RWPE2 (cell line): Measurements from ENCODE around the gene HTR3D.

Experiments used
- ATAC-seq: fragments of 200-7000 bp; cut with Tn5 transposase; 3 replicates; pipeline ENCODE4 v1.9.1; 2021; ENCODE audit warnings: low read depth
- DNase-seq: peaks from one replicate; pipeline ENCODE4 v3.0.0-alpha.2; 2020; ENCODE audit warnings: low spot score
- H3K27ac ChIP-seq: fragments of 450-650 bp; 2 replicates; pipeline ENCODE4 v1.5.1; 2017; ENCODE audit warnings: mild to moderate bottlenecking; ENCODE audit not compliant: poor library complexity, severe bottlenecking
- H3K27me3 ChIP-seq: fragments of 250-450 bp; sonication (Bioruptor Pico); 2 replicates; pipeline ENCODE4 v1.5.1; 2021; ENCODE audit warnings: mild to moderate bottlenecking, moderate library complexity; ENCODE audit not compliant: insufficient read depth, poor library complexity, severe bottlenecking
- H3K36me3 ChIP-seq: fragments of 250-450 bp; sonication (Bioruptor Pico); 2 replicates; pipeline ENCODE4 v1.5.1; 2020; ENCODE audit warnings: low read depth, mild to moderate bottlenecking, moderate library complexity
- H3K4me1 ChIP-seq: fragments of 250-450 bp; sonication (Bioruptor Pico); 2 replicates; pipeline ENCODE4 v1.5.1; 2021; ENCODE audit warnings: mild to moderate bottlenecking, moderate library complexity; ENCODE audit not compliant: insufficient read depth, poor library complexity, severe bottlenecking
- H3K4me3 ChIP-seq: fragments of 250-450 bp; sonication (Bioruptor Pico); 2 replicates; pipeline ENCODE4 v1.5.1; 2021; ENCODE audit warnings: mild to moderate bottlenecking, moderate library complexity; ENCODE audit not compliant: severe bottlenecking
- H3K9me3 ChIP-seq: fragments of 250-450 bp; sonication (Bioruptor Pico); 2 replicates; pipeline ENCODE4 v1.5.1; 2021; ENCODE audit warnings: mild to moderate bottlenecking, moderate library complexity; ENCODE audit not compliant: severe bottlenecking
- TF ChIP-seq, protein P1 (sequence below): fragments of 450-650 bp; IDR thresholded peaks from one replicate; pipeline ENCODE4 v1.5.1; 2017; ENCODE audit warnings: mild to moderate bottlenecking, moderate library complexity; ENCODE audit not compliant: poor library complexity, severe bottlenecking

HTR3D gene, protein sequence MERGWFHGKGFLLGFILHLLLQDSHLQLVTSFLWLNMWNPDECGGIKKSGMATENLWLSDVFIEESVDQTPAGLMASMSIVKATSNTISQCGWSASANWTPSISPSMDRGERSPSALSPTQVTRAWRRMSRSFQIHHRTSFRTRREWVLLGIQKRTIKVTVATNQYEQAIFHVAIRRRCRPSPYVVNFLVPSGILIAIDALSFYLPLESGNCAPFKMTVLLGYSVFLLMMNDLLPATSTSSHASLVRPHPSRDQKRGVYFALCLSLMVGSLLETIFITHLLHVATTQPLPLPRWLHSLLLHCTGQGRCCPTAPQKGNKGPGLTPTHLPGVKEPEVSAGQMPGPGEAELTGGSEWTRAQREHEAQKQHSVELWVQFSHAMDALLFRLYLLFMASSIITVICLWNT

DNA sequence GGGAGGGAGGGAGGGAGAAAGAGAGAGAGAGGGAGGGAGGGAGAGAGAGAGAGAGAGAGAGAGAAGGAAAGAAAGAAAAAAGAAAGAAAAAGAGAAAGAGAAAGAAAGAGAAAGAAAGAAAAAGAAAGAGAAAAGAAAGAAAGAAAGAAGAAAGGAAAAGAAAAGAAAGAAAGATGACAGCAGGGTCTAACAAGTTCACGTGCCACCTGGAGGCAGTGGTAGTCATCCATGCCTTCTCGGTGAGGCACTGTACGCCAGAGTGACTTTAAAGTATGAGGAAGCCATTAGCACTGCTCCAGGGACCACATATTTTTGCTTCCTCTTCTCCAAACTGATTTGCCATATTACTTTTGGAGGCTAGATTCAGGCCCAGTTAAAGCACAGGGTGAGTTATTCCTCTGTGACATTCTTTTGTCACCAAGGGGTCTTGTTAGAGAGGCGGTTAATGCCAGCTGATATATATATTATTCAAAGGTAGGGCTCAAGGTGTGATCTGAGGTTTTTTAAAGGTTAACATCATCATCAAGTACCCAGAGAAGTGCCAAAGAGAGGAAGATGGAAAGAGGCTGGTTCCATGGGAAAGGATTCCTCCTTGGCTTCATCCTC lies at the start of gene HTR3D:
HTR3D (plus strand) TSS at position 556 of the 606 bp plus-strand sequence; CDS start at position 556, 0 bp downstream.
- Histone ChIP-seq H3K36me3 (no peaks in the 10 kb centered on the region), H3K27ac (no peak within 1 kb of the TSS), H3K27me3 (no peaks in the 10 kb centered on the region), H3K4me1 (no peaks in the 10 kb centered on the region), H3K4me3 (no peak within 1 kb of the TSS), H3K9me3 (no peaks in the 10 kb centered on the region)
- no peak for DNase-seq
- TF ChIP-seq, protein P1, sequence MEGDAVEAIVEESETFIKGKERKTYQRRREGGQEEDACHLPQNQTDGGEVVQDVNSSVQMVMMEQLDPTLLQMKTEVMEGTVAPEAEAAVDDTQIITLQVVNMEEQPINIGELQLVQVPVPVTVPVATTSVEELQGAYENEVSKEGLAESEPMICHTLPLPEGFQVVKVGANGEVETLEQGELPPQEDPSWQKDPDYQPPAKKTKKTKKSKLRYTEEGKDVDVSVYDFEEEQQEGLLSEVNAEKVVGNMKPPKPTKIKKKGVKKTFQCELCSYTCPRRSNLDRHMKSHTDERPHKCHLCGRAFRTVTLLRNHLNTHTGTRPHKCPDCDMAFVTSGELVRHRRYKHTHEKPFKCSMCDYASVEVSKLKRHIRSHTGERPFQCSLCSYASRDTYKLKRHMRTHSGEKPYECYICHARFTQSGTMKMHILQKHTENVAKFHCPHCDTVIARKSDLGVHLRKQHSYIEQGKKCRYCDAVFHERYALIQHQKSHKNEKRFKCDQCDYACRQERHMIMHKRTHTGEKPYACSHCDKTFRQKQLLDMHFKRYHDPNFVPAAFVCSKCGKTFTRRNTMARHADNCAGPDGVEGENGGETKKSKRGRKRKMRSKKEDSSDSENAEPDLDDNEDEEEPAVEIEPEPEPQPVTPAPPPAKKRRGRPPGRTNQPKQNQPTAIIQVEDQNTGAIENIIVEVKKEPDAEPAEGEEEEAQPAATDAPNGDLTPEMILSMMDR, result no peak
- ATAC-seq, result no peak

DNA sequence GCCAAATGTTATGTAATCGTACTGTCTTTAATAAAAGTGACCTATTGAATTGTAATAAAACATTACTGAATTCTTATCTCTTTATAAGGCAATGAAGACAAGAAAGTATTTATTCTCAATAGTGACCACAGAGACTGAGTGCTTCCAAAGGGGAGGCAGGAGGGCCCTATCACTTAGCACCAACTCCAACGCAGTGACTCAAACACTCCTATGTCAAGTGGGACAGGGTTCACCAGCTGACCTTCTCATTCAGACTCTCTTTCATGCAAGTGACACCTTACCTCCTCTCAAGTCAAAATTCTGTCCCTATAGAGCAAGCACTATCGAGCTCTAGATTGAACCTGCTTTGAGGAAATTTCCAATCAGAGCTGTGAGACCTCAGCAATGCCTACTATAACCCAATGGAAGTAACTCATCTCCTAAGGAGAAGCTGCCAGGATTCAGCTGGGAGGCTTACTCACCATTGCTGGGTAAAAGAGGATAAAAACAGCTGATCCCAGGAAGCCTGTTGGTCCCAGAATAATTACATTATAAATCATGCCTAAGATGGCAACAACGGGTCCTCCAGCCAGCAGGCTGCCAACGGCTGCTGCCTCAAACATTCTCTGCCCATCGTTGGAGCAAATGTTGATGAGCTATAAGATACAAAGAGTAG lies 49.4 kb upstream of the HTR3D start:
- H3K36me3 ChIP-seq, result peaks cover 27% of the 10 kb centered on the region
- no peaks in the 10 kb centered on the region for H3K27me3 ChIP-seq
- DNase-seq (no peak), ATAC-seq (no peak)
- TF ChIP-seq, protein P1, result no peak
- H3K4me3 ChIP-seq, result no peak overlapping the region
- H3K9me3 ChIP-seq, result no peaks in the 10 kb centered on the region
- no peaks in the 10 kb centered on the region for H3K4me1 ChIP-seq
- H3K27ac ChIP-seq, result no peak overlapping the region

DNA sequence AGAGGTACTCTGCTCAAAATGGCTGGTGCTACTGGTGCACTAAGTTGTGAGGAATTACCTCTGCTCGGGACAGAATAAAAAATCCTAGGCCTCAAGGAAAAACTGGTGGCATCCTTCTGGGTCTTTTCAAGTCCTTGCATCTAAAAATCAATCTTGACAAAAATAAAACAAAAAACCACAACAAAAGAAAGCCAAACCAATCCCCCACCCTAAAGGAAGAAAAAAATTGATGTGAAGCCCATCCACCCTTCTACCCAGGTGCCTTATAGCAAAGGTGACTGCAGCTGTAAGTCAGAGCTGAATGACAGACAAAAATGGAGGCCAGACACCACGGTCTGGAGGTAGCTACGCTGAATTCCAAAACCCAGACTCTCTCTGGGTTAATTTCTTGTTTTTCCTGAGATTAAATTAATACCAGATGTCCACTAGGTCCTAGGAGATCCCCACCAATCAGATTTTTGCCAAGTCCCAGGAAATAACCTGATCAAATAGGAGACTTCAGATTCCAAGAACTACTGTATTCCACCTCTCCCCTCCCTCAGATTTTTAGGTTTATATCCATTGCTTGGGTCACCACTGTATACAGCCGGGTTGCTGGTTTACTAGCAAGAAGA lies 47.3 kb upstream of the HTR3D start:
- Histone ChIP-seq H3K27me3 (no peaks in the 10 kb centered on the region), H3K9me3 (no peaks in the 10 kb centered on the region), H3K4me3 (no peak overlapping the region), H3K27ac (no peak overlapping the region), H3K36me3 (peaks cover 30% of the 10 kb centered on the region), H3K4me1 (no peaks in the 10 kb centered on the region)
- ATAC-seq (no peak), DNase-seq (no peak)
- TF ChIP-seq, protein P1, result no peak

DNA sequence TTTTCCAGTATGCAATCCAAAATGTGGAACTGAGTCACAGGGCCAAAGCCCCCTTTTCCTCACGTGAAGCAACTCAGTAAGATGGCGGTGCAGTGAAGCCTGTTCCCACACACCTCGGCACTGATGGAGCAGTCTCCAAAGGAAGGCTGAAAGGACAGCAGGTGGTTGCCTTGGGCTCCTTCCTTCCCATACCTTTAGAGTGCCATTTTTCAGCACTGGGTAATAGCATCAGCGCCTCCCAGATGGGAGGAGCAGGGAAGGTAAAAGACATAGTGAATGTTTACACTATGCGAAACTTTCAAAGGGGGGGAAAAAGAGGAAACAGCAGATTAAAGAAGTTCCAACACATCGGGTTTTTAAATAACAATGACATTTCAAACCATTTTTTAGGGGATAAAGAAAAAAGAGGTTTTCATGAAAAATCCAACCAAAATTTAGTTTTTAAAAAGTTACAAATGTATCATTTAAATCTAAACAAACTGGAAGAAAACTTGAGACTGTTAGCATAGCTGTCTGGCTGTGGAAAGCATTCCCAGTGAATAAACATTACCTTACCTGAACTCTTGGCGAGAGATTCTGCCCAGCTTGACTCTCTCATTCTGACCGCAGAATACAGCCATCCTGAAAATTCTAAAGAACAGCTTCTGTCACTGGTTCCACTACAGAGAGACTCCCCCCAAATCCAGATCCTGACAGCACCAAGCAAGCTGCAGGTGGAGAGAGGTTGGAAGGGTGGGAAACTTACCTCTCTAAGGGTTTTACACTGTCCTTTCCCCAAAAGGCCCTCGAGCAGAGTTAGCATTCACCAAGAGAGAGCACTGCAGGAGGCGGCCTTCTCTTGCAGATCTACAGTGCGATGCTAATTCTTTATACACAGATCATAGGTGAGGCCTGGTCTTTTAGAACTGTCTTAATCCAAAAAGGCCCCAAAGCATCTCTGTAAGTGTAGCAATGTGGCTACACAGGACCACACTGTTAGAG lies 46.5 kb upstream of the HTR3D start:
- DNase-seq, result no peak
- no peak overlapping the region for H3K27ac ChIP-seq

More for the DNA sequence above, 46.5 kb upstream of the HTR3D start:
- H3K36me3 ChIP-seq, result peaks cover 30% of the 10 kb centered on the region
- H3K4me3 ChIP-seq, result no peak overlapping the region
- no peaks in the 10 kb centered on the region for H3K27me3 ChIP-seq
- TF ChIP-seq, protein P1, result no peak
- no peaks in the 10 kb centered on the region for H3K9me3 ChIP-seq
- no peaks in the 10 kb centered on the region for H3K4me1 ChIP-seq
- ATAC-seq, result no peak
